ENCODE data around the gene SMYD1.

The SMYD1 gene

GRCh38 chr2:88057437-88057844, 10.2 kb upstream of the SMYD1 start:
- DNase-seq (ENCODE audit: low read depth) = no peak

DNA sequence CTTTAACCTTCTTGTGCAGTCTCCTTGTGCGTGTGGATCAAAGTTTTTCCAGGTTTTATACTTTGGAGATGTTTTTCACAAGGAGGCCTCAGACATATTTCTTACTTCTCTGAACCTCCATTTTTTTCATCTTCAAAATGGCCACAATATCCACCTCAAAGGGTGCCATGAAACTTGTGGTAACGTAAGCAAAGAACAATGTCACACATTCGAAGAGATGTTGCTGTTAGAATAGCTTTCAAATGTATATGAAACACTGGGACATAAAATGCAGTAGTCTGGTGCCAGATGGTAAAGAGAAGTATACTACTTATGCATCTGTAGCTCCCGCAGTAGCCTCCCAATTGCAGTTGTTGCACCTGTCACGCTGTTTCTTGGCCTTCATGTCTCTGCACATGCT, 9.4 kb upstream of the SMYD1 start:
- DNase-seq (ENCODE audit: low read depth) = no peak

GRCh38 chr2:88059979-88060906, 7.4 kb upstream of the SMYD1 start:
- DNase-seq (ENCODE audit: low read depth) = no peak

DNA sequence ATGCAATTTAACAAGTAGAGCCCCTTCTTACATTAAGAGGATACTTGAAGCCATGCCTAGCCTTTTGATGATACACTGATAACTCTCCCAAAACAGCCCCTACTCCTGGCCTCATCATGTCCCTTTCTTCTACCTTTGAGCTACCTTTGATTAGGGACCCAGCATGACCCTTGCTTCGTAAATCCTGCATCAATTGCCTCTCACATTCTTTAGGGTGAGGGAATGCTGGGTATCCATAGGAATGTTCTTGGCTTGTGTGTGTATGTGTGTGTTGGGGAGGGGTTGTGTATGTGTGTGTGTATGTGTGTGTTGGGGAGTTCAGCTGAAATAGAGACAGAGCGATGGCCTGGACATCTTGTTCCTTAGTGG, 6.7 kb upstream of the SMYD1 start:
- DNase-seq (ENCODE audit: low read depth) = no peak

- no peak for DNase-seq (ENCODE audit: low read depth)
Measured at GRCh38 chr2:88061295-88061694, 6.3 kb upstream of the SMYD1 start.

DNA sequence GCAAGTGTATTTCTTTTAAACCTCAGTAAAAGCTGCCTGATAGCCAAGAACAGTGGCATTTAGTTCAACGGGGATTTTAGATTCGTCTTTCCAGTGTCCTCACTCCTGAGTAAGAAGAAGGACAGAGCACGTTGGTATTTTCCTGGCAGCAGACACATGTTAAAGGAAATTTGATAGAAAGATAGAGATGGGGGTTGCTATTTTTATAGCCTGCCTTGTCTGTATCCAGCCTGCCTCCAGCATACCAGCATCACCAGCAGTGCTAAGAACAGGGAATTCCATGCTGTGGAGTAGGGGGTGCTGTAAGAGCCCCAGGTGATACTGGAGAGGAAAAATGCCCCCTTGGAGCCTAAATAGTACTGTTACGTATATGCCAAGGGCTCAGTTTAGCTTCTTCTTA, 1.1 kb upstream of the SMYD1 start:
- DNase-seq (ENCODE audit: low read depth) = no peak

DNA sequence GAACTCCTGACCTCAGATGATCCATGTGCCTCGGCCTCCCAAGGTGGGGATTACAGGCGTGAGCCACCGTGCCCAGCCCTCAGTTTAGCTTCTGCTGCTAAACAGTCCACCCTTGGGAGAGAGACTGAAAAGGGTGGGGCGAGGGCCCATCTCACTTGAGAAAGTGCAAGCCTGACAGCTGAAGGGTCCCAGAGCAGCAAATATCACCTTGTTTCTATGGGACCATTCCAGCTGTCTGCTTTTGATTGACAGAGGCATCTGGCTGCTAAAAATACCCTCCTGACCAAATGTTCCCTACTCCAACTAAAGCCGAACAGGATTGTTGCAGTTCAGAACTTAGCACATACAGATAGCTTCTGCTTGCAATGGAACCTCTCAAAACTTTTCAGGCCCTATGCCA, 436 bp upstream of the SMYD1 start:
- no peak for DNase-seq (ENCODE audit: low read depth)

DNA sequence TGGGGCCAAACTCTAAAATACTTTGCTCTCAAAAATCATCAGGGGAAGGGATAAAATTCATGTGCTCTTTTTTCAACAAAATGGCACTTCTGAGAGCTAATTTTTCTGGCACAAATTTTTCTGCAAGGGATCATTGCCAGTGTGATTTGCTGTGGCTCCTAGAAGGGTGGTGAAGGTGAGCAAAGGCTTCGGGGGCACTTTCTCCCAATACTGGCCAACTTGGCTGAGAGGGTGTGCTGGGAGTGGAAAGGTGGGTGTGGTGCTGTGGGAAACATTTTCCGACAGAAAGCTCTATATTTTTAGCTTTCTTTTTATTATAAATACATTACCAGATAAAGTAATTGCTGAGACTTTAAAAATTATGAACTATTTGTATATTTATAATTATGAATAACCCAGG, 419 bp downstream of the SMYD1 start:
- DNase-seq (ENCODE audit: low read depth) = no peak

GRCh38 chr2:88069117-88069516, 1.5 kb downstream of the SMYD1 start:
- DNase-seq (ENCODE audit: low read depth) = no peak

DNA sequence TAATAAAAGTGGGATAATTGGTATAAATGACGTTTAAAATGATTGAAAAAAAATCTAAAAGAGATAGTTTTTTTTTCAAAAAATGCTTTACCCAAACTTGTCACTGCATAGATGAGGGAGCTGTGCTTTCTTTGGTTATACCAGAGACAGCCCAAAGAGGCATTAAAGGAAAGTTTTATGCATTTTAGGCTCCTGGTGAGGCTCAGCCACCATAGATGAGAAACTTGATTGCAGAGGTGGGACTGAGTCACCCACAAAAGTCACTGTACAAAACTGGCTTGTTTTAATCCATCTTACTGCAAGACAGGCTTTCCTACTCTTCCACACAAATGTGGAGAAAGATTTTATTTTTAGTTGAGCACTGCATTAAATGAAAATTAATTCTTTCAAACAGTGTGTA, 2.4 kb downstream of the SMYD1 start:
- no peak for DNase-seq (ENCODE audit: low read depth)

DNA sequence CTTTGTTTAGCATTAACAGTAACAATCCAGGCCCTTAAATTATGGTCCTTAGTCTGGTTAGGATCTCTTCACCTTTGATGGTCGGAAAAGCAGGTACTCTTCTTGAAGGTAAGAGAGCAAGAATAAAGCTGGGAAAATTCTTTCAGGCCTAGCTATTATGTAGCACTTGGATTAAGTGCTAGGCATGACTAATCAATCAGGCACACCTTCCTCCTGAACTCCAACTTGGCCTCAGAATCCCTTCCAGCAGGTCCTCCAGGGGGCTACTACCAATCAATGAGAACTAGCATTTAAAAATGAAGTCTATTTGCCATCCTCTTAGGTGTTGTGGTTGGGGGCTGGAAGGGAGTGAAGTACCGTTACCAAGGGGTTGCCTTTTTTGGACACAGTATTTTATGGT, 3.7 kb downstream of the SMYD1 start:
- DNase-seq (ENCODE audit: low read depth) = no peak

- no peak for DNase-seq (ENCODE audit: low read depth)
Measured at GRCh38 chr2:88074150-88074549, 6.5 kb downstream of the SMYD1 start.

GRCh38 chr2:88074854-88075292, 7.2 kb downstream of the SMYD1 start:
- no peak for DNase-seq (ENCODE audit: low read depth)

GRCh38 chr2:88077080-88077479, 9.5 kb downstream of the SMYD1 start:
- DNase-seq (ENCODE audit: low read depth) = no peak

GRCh38 chr2:88078643-88079172, 11.1 kb downstream of the SMYD1 start:
- DNase-seq (ENCODE audit: low read depth) = no peak

- no peak for DNase-seq (ENCODE audit: low read depth)
Measured at GRCh38 chr2:88080545-88080944, 12.9 kb downstream of the SMYD1 start.

DNA sequence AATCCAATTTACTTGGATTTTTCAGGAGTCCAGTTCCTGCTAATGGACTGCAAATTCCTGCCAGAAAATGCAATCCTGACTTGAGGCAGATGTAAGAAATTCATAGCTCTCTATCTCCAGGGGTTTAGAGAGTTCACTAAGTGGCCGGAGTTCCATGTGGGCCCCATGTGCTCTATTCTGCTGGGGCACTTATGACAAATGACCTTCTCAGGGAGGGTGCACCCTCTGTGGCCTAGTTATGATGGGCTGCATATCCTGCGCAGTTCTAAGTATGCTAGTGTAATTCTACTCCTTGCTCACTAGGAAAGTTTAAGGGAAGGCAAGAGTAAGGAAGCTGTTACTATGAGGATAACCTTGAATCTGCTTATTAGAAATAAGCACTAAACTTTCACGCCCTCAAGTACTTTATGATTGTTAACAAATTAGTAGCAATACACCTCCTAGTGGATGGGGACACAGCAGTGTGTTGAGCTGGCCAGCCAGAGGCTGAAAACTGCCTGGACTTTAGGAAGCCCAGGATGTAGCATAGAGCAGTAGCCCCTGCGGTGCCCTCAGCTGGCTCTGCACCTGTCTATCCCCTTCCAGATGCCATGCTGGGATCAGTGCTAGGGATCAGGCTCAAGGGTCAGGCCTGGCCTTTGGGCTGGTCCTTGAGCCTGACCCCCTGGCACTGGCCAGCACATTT, 14.4 kb downstream of the SMYD1 start:
- DNase-seq (ENCODE audit: low read depth) = no peak

GRCh38 chr2:88082781-88083180, 15.2 kb downstream of the SMYD1 start:
- no peak for DNase-seq (ENCODE audit: low read depth)

GRCh38 chr2:88085099-88085498, 17.5 kb downstream of the SMYD1 start:
- no peak for DNase-seq (ENCODE audit: low read depth)

DNA sequence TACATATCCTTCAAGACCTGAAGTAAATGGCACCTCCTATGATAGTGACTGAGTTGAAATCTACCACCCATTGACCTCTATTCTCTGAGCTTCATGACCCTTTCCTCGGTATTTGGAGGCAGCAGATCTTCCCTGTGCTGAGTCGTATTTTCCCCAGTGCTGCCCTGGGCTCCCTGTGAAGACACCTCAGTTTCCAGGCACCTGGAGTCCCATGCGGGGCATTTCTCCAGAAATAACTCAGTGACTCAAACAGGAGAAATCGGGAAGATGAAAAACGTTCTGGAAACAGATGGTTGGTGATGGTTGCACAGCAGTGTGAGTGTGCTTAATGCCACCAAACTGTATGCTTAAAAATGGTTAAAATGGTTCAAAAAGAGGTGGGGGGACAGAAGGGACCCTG, 18.0 kb downstream of the SMYD1 start:
- no peak for DNase-seq (ENCODE audit: low read depth)

GRCh38 chr2:88086401-88086800, 18.8 kb downstream of the SMYD1 start:
- no peak for DNase-seq (ENCODE audit: low read depth)

- no peak for DNase-seq (ENCODE audit: low read depth)
Measured at GRCh38 chr2:88087073-88087472, 19.4 kb downstream of the SMYD1 start.

DNA sequence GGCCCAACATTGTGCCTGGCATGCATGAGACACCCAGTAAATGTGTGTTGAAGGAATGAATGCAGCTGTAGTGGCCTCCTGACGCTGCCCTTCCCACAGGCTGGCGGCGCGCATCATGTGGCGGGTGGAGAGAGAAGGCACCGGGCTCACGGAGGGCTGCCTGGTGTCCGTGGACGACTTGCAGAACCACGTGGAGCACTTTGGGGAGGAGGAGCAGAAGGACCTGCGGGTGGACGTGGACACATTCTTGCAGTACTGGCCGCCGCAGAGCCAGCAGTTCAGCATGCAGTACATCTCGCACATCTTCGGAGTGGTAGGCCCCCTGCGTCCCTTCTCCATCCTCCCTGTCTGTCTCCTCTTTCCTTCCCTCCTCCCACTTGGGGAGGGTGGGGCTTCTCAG, 20.1 kb downstream of the SMYD1 start:
- no peak for DNase-seq (ENCODE audit: low read depth)

All from activated gamma-delta T cell treated with anti-CD3 and anti-CD28 coated beads, Interleukin-2, amount 50 U/mL, for 16 hours (primary cell).